Medulla oblongata (tissue), 1 donor: Measurements from ENCODE around the gene AGPAT1.
"Not testable (repeated sequence)": the region's sequence is repeated elsewhere in the genome, so short reads cannot be mapped to it uniquely, and the experiment has no call there.

Experiments
- DNase-seq: peaks from one replicate; pipeline ENCODE4 v3.0.0-alpha.2; 2015; ENCODE audit errors: extremely low spot score

Gene AGPAT1, protein sequence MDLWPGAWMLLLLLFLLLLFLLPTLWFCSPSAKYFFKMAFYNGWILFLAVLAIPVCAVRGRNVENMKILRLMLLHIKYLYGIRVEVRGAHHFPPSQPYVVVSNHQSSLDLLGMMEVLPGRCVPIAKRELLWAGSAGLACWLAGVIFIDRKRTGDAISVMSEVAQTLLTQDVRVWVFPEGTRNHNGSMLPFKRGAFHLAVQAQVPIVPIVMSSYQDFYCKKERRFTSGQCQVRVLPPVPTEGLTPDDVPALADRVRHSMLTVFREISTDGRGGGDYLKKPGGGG

DNA sequence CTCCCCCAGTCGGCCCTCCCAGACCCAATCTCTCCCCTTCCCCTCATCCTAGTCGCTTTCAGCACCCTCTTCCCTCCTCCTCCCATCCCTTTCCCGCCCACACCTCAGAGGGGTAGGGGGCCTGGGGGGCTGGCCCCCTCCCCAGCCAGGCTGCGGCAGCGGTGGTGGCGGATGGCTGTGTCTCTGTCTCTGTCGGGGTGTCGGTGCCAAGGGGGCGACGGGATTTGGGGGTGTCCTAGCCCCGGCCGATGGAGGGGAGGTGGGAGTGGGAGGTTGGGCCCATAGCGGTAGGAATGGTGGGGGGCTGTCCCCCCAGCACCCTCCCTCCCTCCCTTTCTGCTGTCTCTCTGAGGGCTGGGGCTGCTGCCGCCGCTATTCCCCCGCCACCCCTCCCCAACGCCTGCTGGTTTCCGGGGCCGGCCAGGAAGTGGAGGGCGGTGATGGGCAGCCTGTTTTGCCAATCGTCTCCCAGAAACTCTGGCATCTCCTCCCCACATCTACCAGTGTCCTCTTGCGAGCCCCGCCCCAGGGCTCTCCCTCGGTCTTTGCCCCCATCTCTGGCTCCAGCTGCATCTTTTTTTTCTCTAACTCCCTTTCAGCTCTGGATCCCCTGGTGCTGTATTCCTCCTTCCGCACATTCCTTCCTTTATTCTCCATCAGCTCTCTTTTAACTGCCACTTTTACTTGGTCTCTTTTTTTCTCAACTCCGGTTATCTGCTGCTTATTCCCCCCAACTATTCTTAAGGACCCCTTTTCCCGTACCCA, at the start of gene AGPAT1:
AGPAT1 (minus strand) TSS at position 374 of the 765 bp plus-strand sequence. CDS start 4,588 bp downstream, outside the sequence.
- DNase-seq: peak; percentile 99

DNA sequence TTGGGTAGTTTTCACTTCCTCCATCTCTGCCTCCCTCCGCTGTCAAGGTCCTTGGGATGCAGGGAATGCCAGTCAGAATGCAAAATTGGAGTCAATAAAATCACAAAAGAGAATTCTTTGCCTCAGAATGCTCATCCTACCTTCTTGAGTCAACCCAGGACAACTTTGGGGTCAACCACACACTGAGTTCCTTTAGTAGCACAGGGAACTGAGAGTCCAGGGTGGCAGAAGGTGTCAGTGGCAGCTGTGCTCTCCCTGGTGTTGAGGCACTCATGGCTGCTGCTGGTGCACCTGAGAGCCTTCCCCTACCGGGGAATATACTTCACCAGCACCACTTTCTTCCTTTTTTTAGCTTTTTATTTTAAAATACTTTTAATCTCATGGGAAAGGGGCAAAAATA, 48.8 kb upstream of the AGPAT1 start:
- DNase-seq: no peak

DNA sequence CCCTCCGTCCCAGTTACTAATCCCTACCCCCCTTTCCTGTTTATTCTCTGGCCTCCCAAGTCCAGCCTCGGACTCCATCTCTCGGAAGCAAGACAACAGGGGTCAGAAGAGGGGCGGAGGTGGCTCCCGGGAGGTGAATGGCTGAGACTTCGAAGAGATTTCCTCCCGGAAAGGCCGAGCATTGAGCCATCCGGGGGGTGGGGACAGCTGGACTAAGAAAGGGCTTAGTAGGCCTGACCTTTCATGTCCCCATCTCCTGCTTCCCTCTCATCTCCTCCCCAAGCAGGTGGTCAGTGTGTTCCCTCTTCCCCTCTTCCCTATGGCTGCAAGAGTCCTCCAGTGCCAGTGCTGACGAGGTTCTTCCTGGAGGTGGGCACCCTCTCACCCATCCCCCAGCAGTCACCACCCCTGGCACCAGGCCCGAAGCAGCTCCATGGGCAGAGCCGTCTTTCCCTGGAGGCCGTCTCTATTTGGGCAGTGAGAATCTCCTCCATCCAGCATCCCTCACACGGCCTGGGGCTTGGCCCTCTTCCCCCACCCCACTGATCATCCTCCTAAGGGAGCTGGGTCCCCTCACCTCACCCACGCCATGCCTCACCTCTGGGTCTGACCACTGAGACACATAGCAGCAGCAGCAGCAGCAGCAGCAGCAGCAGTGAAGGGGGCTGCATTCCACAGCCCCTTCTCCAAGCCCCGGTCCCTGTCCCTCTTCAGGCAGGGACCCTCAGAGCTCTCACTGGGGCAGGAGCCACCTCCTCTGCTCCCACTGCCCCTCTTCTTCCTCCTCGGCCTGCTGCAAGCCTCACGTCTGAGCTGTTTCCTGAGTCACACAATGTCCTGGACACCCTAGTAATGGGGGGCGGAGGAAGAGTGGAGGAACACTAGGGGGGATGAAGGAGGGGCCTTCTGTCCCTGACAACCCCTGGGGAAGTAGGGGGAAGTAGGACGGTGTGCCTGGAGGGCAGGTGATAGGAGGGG, 47.7 kb upstream of the AGPAT1 start, which contains the start of gene NOTCH4:
NOTCH4 (minus strand) TSS at position 810 of the 978 bp plus-strand sequence; CDS start at position 671, 139 bp downstream.
- DNase-seq: no peak

DNA sequence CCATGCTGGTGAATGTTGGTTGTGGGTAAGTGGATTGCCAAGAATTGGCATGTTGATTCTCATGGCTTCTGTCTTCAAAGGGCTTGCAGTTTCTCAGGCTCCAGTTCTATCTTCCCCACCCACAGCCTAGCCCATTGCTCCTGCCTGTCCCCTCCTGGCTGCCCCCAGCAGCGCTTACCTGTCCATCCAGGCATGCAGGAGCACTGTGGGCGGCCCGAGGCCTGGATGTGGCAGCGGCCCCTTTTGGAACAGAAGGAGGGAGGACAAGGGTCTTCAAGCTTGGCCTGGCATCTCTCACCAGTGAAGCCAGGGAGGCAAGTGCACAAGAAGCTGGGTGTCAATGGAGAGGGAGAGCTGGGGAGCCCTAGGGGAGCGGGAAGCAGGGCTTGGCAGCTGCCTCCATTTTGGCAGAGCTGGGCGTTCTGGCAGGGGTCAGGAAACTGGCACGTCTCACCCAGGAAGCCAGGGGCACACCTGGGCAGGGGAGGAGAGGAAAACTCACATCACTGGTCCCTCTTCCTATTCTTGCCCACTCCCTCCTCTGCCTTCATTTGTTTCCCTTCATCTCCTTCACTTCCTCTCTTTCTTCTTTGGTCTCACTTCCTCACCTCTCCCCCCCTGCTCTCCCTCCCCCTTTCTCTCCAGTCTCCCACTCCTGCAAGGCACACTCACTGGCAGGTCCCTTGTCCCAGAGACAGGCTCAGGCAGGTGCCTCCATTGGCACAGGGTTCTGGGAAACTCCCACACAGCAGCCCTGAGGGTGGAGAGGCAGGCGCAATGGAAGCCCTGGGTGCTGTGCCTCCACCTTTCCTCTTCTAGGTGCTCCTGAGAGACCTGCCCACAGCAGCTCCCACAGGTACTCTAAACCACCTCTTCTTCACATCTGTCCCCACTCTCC, 46.7 kb upstream of the AGPAT1 start:
- no peak for DNase-seq

DNA sequence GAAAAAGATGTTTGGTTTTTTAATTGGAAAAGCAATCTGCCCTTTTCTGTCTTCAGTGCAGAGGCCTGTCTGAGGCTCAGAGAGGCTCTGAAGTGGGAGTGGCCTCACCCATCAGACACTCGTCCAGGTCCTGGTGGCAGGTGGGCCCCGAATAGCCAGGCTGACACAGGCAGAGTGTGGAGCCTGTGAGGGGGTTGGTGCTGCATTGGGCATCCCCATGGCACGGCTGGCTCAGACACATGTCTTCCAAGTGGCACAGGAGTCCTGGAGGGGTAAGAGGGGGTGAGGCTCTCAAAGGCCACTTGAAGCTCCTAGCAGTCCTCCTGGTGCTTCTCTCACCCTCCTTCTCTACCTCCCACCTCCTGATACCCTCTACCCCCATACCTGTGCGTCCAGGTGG, 44.1 kb upstream of the AGPAT1 start:
- no peak for DNase-seq

DNA sequence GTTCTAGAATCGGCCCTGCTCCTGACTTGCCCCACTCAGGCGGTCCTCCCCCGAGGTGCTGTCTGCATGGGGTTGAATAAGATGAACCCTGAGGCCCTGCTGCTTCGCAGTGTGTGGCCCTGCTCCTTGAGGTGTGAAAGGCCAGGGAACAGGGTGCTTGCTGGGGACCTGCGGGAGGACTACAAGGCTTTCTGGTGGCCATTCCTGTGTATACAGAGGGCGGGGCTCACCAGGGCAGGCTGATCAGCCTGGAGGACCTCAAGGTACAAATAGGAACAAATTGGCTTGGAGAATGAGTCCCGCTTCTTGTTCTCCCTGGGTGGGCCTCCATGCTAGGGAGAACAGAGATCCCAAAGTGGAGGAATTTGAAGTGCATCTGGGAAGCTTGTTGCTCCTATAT, 42.3 kb upstream of the AGPAT1 start:
- DNase-seq: no peak

DNA sequence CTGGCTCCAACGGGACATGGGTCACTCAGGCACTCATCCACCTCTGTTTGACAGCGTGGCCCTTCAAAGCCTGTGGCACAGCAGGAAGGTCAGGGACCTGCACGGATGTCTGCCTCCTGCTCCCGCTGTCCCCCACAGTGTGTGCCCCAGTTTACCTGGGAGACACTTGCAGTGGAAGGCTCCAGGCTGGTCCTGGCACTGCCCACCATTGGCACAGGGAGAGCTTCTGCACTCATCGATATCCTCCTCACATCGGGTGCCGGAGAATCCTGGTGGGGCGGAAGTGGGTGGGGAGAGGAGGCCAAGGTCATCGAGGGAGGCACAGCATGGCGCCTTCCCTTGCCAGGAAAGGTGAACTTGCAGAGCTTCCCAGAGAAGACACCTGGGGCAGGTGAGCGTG, 41.1 kb upstream of the AGPAT1 start:
- no peak for DNase-seq

DNA sequence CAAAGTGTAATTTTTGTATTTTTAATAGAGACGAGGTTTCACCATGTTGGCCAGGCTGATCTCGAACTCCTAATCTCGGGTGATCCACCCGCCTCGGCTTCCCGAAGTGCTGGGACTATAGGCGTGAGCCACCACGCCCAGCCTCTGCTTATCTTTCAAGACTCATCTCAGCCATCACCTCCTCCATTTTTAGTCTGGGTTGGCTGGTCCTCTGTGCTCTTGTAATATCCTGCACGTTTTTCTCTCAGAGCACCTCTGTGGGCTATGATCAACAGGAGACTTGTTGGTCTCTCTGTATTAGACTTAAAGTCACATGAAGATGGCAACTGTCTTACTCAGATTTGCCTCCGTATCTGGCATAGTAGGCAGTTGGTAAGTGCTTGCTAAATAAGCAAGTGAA, 40.4 kb upstream of the AGPAT1 start:
- DNase-seq: no peak

DNA sequence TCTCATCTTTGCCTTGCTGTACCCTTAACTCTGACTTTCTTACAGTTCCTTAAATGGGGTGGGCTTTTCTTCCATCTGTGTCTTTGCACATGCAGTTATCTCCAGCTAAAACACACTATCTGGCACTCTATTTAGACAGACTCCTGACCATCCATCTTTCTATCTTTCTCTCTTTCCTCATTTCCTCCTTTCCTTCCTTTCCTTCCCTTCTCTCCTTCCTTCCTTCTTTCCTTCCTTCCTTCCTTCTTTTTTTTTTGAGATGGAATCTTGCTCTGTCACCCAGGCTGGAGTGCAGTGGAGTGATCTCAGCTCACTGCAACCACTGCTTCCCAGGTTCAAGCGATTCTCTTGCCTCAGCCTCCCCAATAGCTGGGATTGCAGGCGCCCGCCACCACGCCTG, 39.7 kb upstream of the AGPAT1 start:
- no peak for DNase-seq

DNA sequence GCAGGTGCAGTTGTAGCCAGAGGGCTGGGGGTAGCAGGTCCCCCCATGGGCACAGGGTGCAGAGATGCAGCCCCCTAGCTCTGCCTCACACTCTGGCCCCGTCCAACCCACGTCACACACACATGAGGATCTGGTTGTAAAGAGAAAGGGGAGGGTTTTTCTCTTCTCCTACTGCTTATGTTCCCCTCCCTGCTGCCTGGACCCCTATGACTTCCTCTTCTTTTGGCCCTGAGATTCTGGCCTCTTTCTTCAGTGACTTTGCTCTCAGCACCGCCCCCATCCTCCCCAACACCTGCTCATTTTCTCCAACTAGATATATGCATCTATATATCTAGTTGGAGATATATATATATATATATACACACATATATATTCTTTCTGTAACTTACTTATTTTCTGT, 38.2 kb upstream of the AGPAT1 start:
- DNase-seq: no peak

DNA sequence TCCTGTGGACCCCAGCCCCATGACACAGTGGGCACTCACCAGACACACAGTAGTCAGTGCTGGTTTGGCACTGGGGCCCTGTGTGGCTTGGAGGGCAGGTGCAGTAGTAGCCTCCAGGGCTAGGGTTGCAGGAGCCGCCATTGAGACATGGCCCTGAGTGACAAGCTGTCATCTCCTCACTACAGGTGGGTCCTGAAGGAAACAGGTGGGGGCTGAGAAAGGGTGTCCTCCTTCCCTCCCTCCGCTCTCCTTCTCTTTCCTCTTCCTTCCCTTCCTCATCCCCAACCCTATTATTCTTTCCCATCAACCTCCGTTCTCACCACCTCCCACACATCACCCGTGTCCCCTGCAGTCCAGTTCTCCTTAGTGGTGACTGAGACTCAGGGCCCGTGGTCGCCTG, 37.8 kb upstream of the AGPAT1 start:
- DNase-seq: no peak

DNA sequence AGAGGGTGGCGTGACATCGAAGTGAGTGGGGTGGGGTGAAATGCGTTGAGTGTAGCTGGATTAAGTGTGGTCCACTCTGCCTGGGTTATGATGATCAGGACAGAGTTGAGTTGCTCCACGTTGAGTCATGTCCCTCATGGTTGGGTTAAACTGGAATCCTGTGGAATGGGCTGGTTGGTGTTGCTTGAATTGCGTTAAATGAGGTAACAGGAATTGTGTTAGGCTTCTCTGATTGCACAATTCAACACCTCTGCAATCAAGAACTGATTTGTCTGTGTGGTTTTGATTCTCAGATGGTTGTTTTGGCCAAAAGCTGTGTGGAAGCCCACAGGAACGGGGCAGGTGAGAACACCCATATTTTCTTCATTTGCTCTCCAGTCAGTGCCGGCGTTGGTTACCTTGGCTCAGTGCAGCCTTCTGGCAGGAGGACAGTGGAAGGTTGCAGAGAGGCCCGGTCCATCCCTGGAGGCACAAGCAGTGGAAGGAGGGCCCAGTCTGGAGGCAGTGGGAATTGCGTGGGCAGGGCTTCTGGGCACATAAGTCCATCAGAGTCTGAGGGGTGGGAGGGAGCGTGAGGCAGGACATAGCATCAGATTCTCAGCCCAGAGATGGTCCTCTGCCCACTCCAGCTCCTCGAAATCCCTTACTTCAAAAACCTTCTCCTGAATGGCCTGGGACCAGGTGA, 36.3 kb upstream of the AGPAT1 start:
- no peak for DNase-seq

DNA sequence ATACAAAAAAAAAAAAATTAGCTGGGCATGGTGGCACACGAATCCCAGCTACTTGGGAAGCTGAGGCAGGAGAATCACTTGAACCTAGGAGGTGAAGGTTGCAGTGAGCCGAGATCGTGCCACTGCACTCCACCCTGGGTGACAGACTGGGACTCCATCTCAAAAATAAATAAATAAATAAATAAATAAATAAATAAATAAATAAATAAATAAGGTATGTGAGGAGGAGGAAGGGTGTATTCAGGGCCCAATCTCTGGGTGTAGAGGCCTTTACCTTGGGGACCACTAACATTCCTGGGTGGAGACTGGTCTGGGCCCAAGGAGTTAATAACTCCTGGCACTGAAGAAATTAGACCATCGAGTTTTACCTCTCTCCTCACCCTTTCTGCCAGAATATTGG, 35.5 kb upstream of the AGPAT1 start:
- DNase-seq: not testable (repeated sequence)

DNA sequence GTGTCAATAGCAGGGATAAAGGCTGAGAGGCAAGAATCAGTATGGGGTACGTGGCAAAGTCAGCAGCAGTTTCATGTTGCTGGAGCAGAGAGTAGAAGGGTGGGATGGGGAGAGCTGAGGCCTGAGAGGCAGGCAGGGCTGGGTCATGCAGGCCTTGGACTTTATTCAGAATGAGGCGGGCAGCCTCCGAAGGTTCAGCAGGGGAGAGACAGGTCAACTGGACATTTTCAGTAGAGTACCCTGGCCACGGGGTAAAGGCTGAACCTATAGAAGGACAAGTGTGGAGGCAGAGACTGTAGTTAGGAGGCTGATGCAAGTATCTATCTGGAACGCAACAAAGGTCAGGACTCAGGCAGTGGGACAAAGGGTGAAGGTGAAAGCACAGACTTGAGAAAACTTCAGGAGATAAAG, 34.3 kb upstream of the AGPAT1 start:
- DNase-seq: no peak

DNA sequence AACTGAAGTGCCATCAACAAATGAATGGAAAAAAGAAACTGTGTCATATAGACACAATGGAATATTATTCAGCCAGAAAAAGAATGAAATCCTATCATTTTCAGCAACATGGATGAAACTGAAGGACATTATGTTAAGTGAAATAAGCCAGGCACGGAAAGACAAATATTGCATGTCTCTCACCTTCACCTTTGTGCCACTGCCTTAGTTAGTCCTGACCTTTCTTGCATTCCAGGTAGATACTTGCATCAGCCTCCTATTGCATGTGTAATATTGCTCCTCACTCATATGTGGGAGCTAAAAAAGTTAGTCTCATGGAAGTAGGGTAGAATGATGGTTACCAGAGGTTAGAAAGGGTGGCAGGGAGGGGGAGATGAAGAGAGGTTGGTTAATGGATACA, 33.1 kb upstream of the AGPAT1 start:
- DNase-seq: no peak

DNA sequence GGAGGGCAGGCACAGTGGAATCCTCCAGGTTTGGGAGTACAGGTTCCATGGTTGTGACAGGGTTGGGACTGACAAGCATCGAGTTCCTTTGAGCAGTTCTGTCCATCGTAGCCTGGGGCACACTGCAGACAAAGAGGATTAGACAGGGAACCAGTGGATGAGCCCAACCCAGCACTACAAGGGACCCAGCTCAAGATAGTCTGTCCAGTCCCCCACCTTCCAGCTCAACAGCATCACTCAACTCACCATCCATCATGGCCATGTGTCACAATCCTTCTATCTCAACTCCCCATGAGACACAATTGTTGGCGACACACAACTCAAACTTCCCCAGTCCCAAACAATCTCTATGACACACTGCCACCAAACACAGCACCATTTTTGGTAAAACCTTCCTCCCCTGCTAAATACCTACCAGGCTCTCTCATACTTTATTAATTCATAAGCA, 28.4 kb upstream of the AGPAT1 start:
- DNase-seq: no peak

DNA sequence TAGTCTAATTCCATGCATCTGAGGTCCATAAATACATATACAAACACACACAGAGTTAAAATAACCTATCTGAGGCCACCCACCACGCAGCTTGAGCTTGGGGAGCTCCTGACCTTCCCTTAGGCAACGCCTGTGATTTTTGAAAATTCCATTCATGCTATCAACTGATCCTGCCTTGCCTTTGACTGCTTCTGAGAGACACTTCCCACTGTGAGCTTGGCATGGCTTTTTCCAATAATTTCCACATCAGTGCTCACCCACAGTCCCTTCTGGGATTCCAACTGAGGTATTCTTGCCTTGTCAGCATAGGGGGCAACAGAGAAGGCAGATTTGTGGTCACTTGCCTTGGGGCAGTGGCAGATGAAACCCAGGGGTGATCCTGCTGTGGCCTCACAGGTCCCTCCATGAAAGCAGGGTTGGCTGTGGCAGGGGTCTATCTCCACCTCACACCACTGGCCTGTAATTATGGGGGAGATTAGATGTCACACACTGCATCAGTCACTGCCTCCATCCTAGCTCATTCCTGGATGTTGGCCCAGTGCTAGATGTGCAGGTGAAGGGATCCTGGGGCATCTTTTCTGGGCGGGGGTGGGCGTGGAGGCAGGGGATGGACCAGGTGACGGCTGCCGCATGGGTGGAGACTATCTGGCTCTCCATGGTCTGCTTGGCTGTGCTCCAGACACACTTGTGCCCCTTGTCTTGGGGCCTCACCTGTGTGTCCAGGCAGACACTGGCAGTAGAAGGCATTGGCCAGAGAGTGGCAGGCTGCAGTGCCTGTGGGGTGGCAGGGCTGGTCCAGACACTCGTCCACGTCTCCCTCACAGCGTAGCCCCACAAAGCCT, 27.8 kb upstream of the AGPAT1 start:
- DNase-seq: no peak

DNA sequence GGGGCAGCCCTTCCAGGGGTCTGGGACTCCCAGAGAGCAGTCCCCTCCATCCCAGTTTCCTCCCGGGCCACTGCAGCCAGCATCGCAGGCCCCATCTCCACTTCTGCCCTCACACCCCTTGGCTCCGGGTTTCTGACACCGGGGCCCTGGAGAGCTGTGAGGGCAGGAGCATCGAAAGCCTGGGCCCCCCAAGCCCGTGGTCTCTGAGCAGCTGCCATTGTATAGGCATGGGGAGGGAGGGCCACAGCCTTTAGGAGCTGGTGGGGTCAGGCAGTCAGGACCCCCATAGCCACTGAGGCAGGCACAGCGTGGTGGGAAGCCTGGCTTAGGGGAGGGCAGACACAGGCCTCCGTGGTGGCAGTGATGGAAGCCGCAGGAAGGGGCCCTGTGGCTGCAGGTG, 26.3 kb upstream of the AGPAT1 start:
- no peak for DNase-seq

DNA sequence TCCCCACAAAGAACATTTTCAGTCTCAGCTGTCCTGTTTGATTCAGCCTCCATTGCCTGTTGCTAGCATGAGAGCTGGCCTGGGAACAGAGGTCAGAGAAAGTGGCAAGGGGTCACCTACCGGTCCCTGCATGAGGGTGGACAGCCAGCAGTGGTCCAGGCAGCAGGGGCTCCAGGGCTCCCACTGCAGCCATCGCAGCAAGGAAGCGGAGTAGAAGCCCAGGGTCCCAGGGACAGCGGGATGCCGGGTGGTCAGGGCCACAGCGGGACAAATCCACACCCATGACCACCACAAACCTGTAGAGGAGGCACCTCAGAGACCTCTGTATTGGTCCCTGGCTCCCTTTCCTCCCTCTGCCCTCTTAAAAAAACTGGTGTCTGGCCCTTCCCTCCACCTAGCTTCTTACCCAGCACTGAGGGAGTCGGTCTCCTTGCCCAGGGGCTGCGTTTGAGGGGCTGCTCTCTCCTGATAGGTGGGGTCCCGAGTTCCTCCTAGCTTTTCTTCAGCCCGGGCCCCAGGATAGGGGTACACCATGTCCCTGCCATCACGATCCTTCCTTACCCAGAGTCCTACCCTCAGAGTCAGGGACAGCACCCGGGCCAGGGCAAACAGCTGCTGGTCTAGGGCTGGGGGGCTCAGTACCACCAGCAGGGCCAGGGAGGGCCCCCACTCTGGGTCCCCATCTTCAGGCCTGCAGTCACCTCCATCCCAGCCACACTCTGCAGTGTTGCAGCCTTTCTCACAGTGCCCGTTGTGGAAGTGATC, 25.0 kb upstream of the AGPAT1 start:
- DNase-seq: no peak
